T-cell (primary cell): Measurements from ENCODE around the gene TREM1. TPM values are rescaled to one million over a fixed set of nuclear protein-coding genes. Genes with fewer than 3 reads are reported as not detected.

Source experiments
- ATAC-seq, 4 experiments: fragments of 200-7000 bp in 3 of 4; fragments of 150-1000 bp in 1 of 4; cut with Tn5 transposase; replicated peaks in 1 of 4; 1 replicate in 3 of 4; 2 replicates in 1 of 4; pipeline ENCODE4 v1.10.0; 2021; ENCODE audit warnings: moderate library complexity in 3 of 4, mild to moderate bottlenecking in 2 of 4, moderate number of reproducible peaks in 1 of 4
- CTCF ChIA-PET, 2 donors: fragments of 300-600 bp; sonication (Branson Sonifier 250); formaldehyde crosslinking; loops; one replicate each; lab custom pipeline; 2022; ENCODE audit warnings: antibody characterized with exemption in 2 of 2; lab: Charles Lee
- POLR2A ChIA-PET, 2 donors: fragments of 300-600 bp; sonication (Branson Sonifier 250); formaldehyde crosslinking; loops; one replicate each; lab custom pipeline; 2022; ENCODE audit warnings: antibody characterized with exemption in 2 of 2; lab: Charles Lee
- DNase-seq, 35 experiments: peaks; one replicate each; pipeline versions ENCODE4 v3.0.0 to v3.0.0-alpha.2; 2013 to 2023
- H3K27ac ChIP-seq: one replicate; pipeline ENCODE4 v1.5.1; 2013; ENCODE audit warnings: low read length
- H3K27me3 ChIP-seq, 2 experiments: replicated peaks in 1 of 2; 1 replicate in 1 of 2; 2 replicates in 1 of 2; pipeline versions ENCODE4 v1.6.1 to v1.7.0; 2013; ENCODE audit warnings: low read length in 1 of 2, mixed read lengths in 1 of 2; ENCODE audit not compliant: control insufficient read depth in 2 of 2, insufficient read depth in 2 of 2; ENCODE audit errors: extremely low read depth in 1 of 2
- H3K36me3 ChIP-seq, 2 donors: 1 replicate in 1 of 2; 2 replicates in 1 of 2; pipeline versions ENCODE4 v1.6.1 to v1.7.0; 2013; ENCODE audit warnings: low read length in 1 of 2; ENCODE audit not compliant: control insufficient read depth in 2 of 2, insufficient read depth in 1 of 2; ENCODE audit errors: extremely low read depth in 1 of 2
- H3K4me1 ChIP-seq, 2 experiments: 1 replicate in 1 of 2; 2 replicates in 1 of 2; pipeline versions ENCODE4 v1.6.1 to v1.7.0; 2013; ENCODE audit warnings: low read length in 2 of 2, mixed read lengths in 1 of 2; ENCODE audit not compliant: insufficient read depth in 2 of 2, control insufficient read depth in 1 of 2; ENCODE audit errors: extremely low read depth in 1 of 2
- H3K4me3 ChIP-seq, 2 donors: 1 replicate in 1 of 2; 2 replicates in 1 of 2; pipeline versions ENCODE4 v1.5.1 to v1.7.0; 2013; ENCODE audit warnings: mild to moderate bottlenecking in 2 of 2, low read length in 1 of 2, moderate library complexity in 1 of 2; ENCODE audit not compliant: control insufficient read depth in 1 of 2; ENCODE audit errors: extremely low read depth in 1 of 2
- H3K9me3 ChIP-seq: 2 replicates; pipeline ENCODE4 v1.7.0; 2013
- H3K27ac Mint-ChIP-seq, 2 donors: one replicate each; pipeline ENCODE4 v1.8.0; 2020 to 2021; ENCODE audit warnings: mild to moderate bottlenecking in 2 of 2, mixed read lengths in 2 of 2
- H3K27me3 Mint-ChIP-seq, 2 donors: one replicate each; pipeline ENCODE4 v1.8.0; 2021 to 2022; ENCODE audit warnings: mixed read lengths in 2 of 2
- H3K36me3 Mint-ChIP-seq: one replicate; pipeline ENCODE4 v1.8.0; 2021; ENCODE audit warnings: mixed read lengths
- H3K4me1 Mint-ChIP-seq, 3 donors: one replicate each; pipeline ENCODE4 v1.8.0; 2020 to 2022; ENCODE audit warnings: mixed read lengths in 3 of 3, mild to moderate bottlenecking in 1 of 3
- H3K4me3 Mint-ChIP-seq, 3 donors: one replicate each; pipeline ENCODE4 v1.8.0; 2020 to 2022; ENCODE audit warnings: mild to moderate bottlenecking in 3 of 3, mixed read lengths in 3 of 3, moderate library complexity in 3 of 3
- H3K9me3 Mint-ChIP-seq, 3 donors: one replicate each; pipeline ENCODE4 v1.8.0; 2020 to 2022; ENCODE audit warnings: mixed read lengths in 3 of 3
- WGBS: methylation state at CpG from one replicate; pipeline ENCODE4 v1.1.5; 2013; ENCODE audit warnings: missing lambda C conversion rate; ENCODE audit not compliant: insufficient coverage; 5-methylcytosine and 5-hydroxymethylcytosine counted together
- total RNA-seq, 35 experiments: library from RNA in 6 of 35; stranded (reverse) in 6 of 35; fragments of 120-200 nt in 1 of 35; gene quantifications; one replicate each; pipeline versions ENCODE4 v1.2.1 to v1.2.4 and lab custom pipeline; 2013 to 2026

Gene TREM1
- total RNA-seq, 5 donors from 2014 or later (not counting 1 experiment from before 2014, with no cell fraction given), result 0.23 TPM; not detected in 4

DNA sequence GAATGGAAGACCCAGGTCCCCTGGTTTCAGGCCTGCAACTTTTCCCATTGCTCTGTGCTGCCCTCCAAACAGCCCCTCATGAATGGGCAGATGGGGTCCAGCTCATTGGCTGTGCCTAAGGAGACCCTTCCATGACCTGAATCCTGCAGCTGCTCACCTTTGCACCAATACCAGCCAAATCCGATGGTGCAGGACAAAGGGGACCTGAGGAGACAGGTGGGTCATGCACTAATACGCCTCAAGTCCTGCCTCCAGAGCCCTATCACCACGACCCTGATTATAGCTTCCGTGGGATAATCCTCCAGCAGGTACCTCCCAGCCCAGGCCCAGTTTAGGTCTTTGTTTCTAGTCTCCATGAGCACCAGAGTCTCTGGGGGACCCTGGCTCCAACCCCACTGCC lies 16.8 kb downstream of the TREM1 start:
- H3K36me3 Mint-ChIP-seq, result no peaks in the 10 kb centered on the region
- peaks cover 7 to 16% (median 11%) of the 10 kb centered on the region in 3 donors for H3K4me1 Mint-ChIP-seq

DNA sequence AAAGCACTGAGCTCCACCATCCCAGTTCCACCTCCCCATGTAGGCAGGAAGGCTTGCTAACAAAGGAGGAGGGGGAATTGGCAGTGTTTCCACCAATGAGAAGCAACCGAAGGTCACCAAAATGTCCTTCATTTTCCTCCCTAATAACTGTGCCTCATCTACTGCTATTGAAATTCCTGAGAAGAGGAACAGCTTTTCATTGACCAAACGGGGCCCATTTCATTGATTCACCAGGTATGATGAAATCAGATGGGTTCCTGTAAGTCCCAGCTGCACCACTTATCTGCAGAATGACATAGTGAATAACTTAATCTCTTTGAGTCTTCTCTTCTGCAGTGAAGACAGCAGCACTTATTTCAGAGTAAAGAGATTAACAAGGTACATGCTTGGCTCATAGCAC lies 17.3 kb downstream of the TREM1 start:
- WGBS, result 50% methylated on average over 1 of the region's 2 CpGs
- Histone ChIP-seq H3K9me3 (no peaks in the 10 kb centered on the region), H3K27me3 (no peaks in the 10 kb centered on the region), H3K36me3 (no peaks in the 10 kb centered on the region), H3K27ac (no peak overlapping the region), H3K4me3 (no peak overlapping the region), H3K4me1 (peaks cover 0 to 2% of the 10 kb centered on the region in 2 experiments)
- CTCF ChIA-PET, result no interaction called here
- no peaks in the 10 kb centered on the region for H3K27me3 Mint-ChIP-seq
- no peak for DNase-seq
- ATAC-seq, result no peak
- POLR2A ChIA-PET, result no interaction called here
- H3K4me3 Mint-ChIP-seq, result no peak overlapping the region
- H3K4me1 Mint-ChIP-seq, result peaks cover 7 to 16% (median 11%) of the 10 kb centered on the region in 3 donors
- peaks cover 0 to 2% (median 0%) of the 10 kb centered on the region in 3 donors for H3K9me3 Mint-ChIP-seq
- H3K27ac Mint-ChIP-seq, result no peak overlapping the region
- no peaks in the 10 kb centered on the region for H3K36me3 Mint-ChIP-seq

More for the DNA sequence above, 16.8 kb downstream of the TREM1 start:
- no peak overlapping the region for H3K4me3 ChIP-seq
- no peaks in the 10 kb centered on the region for H3K9me3 ChIP-seq
- ATAC-seq (no peak), DNase-seq (no peak)
- H3K27ac Mint-ChIP-seq, result no peak overlapping the region
- no peak overlapping the region for H3K4me3 Mint-ChIP-seq
- peaks cover 0 to 2% (median 0%) of the 10 kb centered on the region in 3 donors for H3K9me3 Mint-ChIP-seq
- peaks cover 0 to 2% of the 10 kb centered on the region in 2 experiments for H3K4me1 ChIP-seq
- H3K36me3 ChIP-seq, result no peaks in the 10 kb centered on the region
- H3K27me3 Mint-ChIP-seq, result no peaks in the 10 kb centered on the region
- no peaks in the 10 kb centered on the region for H3K27me3 ChIP-seq
- 90% methylated on average over 4 of the region's 4 CpGs for WGBS
- ChIA-PET POLR2A (no interaction called here), CTCF (no interaction called here)
- no peak overlapping the region for H3K27ac ChIP-seq

DNA sequence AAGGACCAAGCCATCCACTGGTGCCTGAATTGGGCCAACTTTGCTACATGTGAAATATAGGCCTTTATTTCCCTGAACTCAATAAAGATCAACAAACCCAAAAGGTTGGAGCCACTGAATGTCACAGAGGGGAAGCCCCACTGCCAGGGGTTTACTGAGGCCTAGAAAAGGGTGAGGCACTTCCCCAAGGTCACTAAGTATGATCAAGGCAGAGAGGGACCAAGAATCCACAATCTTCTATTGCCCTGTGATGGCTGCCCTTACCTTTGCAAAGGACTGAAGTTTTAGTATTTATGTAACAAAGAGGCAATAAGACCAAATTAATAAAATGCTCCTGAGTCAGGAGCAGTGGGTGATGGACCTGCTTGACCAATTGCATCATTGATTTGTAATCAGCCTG lies 18.0 kb downstream of the TREM1 start:
- Mint-ChIP-seq H3K4me3 (no peak overlapping the region), H3K9me3 (peaks cover 0 to 3% (median 3%) of the 10 kb centered on the region in 3 donors), H3K4me1 (peaks cover 7 to 16% (median 11%) of the 10 kb centered on the region in 3 donors), H3K27ac (no peak overlapping the region), H3K27me3 (no peaks in the 10 kb centered on the region), H3K36me3 (peaks cover 1% of the 10 kb centered on the region)
- no peaks in the 10 kb centered on the region for H3K27me3 ChIP-seq
- H3K4me1 ChIP-seq, result peaks cover 0 to 2% of the 10 kb centered on the region in 2 experiments
- H3K27ac ChIP-seq, result no peak overlapping the region
- POLR2A ChIA-PET, result no interaction called here
- no peak overlapping the region for H3K4me3 ChIP-seq
- ATAC-seq, result no peak
- no peaks in the 10 kb centered on the region for H3K36me3 ChIP-seq
- no peak for DNase-seq
- H3K9me3 ChIP-seq, result no peaks in the 10 kb centered on the region
- CTCF ChIA-PET, result no interaction called here

DNA sequence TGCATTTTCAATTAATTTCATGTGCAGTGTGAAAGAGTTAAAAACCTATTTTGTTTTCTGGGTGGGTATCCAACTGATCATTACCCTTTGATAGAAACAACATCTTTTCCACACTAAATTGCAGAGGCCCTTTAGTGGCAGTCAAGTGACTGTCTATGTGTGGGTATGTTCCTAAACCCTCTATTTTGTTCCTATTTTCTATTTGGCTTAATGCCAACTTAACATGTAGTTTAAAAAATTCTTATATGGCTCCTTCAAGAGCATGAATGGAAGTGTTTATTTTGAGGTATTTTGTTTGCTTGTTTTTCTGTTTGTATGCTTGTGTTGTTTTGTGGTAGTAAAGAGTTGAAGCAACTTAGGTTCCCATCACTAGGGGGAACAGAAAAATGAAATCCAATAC lies 19.9 kb downstream of the TREM1 start:
- Histone ChIP-seq H3K4me3 (no peak overlapping the region), H3K36me3 (no peaks in the 10 kb centered on the region), H3K9me3 (no peaks in the 10 kb centered on the region), H3K27me3 (no peaks in the 10 kb centered on the region), H3K27ac (no peak overlapping the region), H3K4me1 (no peaks in the 10 kb centered on the region)
- peaks cover 0 to 6% (median 2%) of the 10 kb centered on the region in 3 donors for H3K4me1 Mint-ChIP-seq
- no peak overlapping the region for H3K27ac Mint-ChIP-seq
- peaks cover 4 to 19% (median 17%) of the 10 kb centered on the region in 3 donors for H3K9me3 Mint-ChIP-seq
- ChIA-PET POLR2A (no interaction called here), CTCF (interaction anchor here in 1 of 2 donors (1.0 kb wide), 1 partner anchor 12 kb away, joined by 5 read pairs; no protein-coding TSS in a partner anchor)
- ATAC-seq (no peak), DNase-seq (no peak)
- no peak overlapping the region for H3K4me3 Mint-ChIP-seq
- H3K27me3 Mint-ChIP-seq, result no peaks in the 10 kb centered on the region
- H3K36me3 Mint-ChIP-seq, result peaks cover 14% of the 10 kb centered on the region

DNA sequence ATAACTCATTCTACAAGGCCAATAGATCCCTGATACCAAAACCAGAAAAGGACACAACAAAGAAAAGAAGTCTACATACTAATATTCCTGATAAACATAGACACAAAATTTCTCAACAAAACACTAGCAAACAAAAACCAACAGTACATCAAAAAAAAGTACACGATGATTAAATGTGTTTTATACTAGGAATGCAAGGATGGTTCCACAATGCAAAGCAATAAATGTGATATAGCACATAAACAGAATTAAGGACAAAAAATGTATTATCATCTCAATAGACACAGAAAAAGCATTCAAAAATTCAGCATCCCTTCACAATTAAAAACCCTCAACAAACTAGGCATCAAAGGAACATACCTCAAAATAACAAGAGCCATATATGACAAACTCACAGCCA lies 23.2 kb downstream of the TREM1 start:
- peaks cover 18% of the 10 kb centered on the region for H3K36me3 Mint-ChIP-seq
- no CpG with 5 or more reads among the region's 1 CpG for WGBS
- CTCF ChIA-PET, result interaction anchor here in 1 of 2 donors (0.6 kb wide), 2 partner anchors 131 to 454 kb away, joined by 3 to 7 read pairs; no protein-coding TSS in a partner anchor

DNA sequence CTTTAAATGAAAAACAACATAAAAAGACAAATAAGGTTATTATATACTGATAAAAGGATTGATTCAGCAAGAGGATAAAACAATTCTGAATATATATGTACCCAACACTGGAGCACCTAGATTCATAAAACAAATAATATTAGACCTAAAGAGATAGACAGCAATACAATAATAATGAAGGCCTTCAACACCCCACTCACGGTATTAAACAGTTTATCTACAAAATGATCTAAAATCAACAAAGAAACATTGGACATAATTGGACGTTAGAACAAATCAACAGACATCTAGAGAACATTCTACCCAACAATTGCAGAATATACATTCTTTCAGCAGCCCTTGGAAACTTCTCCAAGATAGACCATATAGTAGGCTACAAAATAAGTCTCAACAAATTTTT lies 24.1 kb downstream of the TREM1 start:
- Histone ChIP-seq H3K27me3 (peaks cover 0 to 5% of the 10 kb centered on the region in 2 experiments), H3K4me1 (no peaks in the 10 kb centered on the region), H3K27ac (no peak overlapping the region), H3K9me3 (no peaks in the 10 kb centered on the region), H3K36me3 (no peaks in the 10 kb centered on the region), H3K4me3 (no peak overlapping the region)
- Mint-ChIP-seq H3K27ac (no peak overlapping the region), H3K4me3 (no peak overlapping the region), H3K27me3 (peaks cover 0 to 1% of the 10 kb centered on the region in 2 donors), H3K9me3 (peaks cover 4 to 45% (median 26%) of the 10 kb centered on the region in 3 donors), H3K4me1 (no peaks in the 10 kb centered on the region), H3K36me3 (peaks cover 18% of the 10 kb centered on the region)
- POLR2A ChIA-PET, result no interaction called here
- CTCF ChIA-PET, result no interaction called here
- ATAC-seq (no peak), DNase-seq (no peak)
- no CpG with 5 or more reads among the region's 2 CpGs for WGBS

More for the DNA sequence above, 23.2 kb downstream of the TREM1 start:
- Histone ChIP-seq H3K36me3 (no peaks in the 10 kb centered on the region), H3K9me3 (no peaks in the 10 kb centered on the region), H3K27ac (no peak overlapping the region), H3K4me3 (no peak overlapping the region), H3K4me1 (no peaks in the 10 kb centered on the region), H3K27me3 (peaks cover 0 to under 1% of the 10 kb centered on the region in 2 experiments)
- Mint-ChIP-seq H3K27ac (no peak overlapping the region), H3K9me3 (peaks cover 4 to 45% (median 26%) of the 10 kb centered on the region in 3 donors), H3K4me3 (no peak overlapping the region), H3K4me1 (no peaks in the 10 kb centered on the region), H3K27me3 (peaks cover 0 to 1% of the 10 kb centered on the region in 2 donors)
- POLR2A ChIA-PET, result no interaction called here
- DNase-seq, result no peak
- no peak for ATAC-seq

DNA sequence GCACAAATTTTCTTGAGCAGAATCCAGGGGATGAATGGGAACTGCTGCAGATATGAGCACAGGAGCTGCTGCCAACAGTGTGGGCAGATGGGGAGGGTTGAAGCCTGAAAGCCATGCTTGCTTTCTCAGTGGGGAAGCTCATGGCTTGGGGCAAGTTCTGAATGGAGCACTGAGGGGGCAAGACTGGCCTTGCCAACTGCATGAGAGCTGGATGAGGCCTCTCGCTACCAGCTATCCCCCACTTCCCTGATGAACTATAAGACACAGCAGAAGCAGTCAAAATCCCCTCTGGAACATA lies 28.3 kb downstream of the TREM1 start:
- Mint-ChIP-seq H3K27me3 (peaks cover 0 to 1% of the 10 kb centered on the region in 2 donors), H3K36me3 (peaks cover 14% of the 10 kb centered on the region), H3K9me3 (peaks cover 4 to 39% (median 20%) of the 10 kb centered on the region in 3 donors), H3K4me1 (peaks cover 0 to 12% (median 8%) of the 10 kb centered on the region in 3 donors), H3K4me3 (no peak overlapping the region), H3K27ac (no peak overlapping the region)
- Histone ChIP-seq H3K4me3 (no peak overlapping the region), H3K27ac (no peak overlapping the region), H3K9me3 (no peaks in the 10 kb centered on the region), H3K27me3 (peaks cover 0 to 5% of the 10 kb centered on the region in 2 experiments), H3K36me3 (no peaks in the 10 kb centered on the region), H3K4me1 (no peaks in the 10 kb centered on the region)
- 88% methylated on average over 1 of the region's 1 CpG for WGBS
- ChIA-PET CTCF (interaction anchor here in 1 of 2 donors (0.5 kb wide), 1 partner anchor 1214 kb away, joined by 4 read pairs; no protein-coding TSS in a partner anchor), POLR2A (no interaction called here)
- ATAC-seq, result no peak
- DNase-seq, result no peak
